Urothelium cell line (cell line): Measurements from ENCODE around the gene ARIH1.

Source experiments
- DNase-seq: peaks from one replicate; pipeline ENCODE4 v3.0.0; 2011; ENCODE audit warnings: low spot score, mixed read lengths
- FAIRE-seq: peaks from 2 replicates; lab custom pipeline; 2011; peaks lifted over from hg19 to GRCh38; lab: Jason Lieb, UNC

Gene ARIH1

DNA sequence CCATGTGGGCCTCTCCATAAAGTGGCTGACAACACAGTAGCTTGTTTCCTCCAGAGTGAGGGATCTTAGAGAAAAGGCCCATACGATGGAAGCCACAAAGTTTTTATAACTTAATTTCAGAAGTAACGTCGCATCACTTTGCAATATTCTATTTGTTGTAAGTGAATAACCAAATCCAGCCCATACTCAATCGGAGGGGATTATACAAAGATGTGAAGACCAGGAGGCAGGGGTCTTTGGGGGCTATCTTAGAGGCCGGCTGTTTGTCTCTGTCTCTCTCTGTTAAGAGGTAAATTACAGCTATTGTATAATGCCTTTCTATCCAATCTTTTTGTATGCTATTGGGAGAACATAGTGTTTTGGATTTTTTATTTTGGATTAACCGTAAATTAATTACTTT lies 9.1 kb downstream of the ARIH1 start:
- FAIRE-seq (no peak), DNase-seq (no peak)

DNA sequence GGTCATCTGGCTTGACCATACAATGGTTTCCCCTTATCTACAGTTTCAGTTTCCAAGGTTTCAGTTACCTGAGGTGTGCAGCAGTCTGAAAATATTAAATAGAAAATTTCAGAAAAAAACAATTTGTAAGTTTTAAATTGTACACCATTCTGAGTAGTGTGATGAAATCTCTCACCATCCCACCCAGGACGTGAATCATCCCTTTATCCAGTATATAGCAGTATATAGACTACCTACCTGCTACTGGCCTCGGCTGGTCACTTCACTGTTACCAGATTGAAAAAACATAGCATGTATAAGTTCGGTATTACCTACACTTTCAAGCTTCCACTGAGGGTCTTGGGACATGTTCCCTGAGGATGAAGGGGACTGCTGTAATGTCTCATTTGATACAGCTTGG lies 12.0 kb downstream of the ARIH1 start:
- FAIRE-seq (no peak), DNase-seq (no peak)

DNA sequence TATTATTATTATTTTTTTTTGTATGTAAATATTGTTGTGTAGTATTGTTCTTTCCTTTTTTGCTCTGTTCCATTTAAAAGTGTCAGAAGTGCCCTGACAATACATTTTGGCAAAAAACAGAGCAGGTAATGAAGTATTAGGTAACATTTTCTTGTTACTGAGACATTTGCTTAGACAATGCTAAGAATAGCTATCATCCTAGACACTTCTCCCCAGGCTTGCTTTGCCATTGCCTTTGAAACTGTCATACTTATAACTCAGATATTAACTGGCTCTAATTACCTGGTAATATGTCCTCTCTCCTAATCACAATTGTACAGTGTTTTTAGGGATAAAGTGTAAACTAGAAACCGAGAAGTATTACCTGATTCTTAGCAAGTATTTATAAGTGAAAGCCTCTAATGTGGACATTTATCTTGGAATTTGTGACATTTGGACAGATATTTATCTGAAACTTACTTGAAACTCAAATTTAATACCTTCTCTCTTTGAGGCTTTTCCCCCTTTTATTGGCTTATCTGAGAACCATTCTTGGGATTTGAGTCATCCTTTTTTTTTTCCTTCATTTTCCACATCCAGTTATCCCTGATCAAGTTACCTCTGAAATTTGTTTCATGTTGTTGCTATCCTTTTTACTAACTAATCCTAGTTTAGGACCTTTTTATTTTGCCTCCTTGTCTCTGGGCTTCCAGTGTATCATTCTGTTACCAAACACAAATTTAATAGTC lies 13.1 kb downstream of the ARIH1 start:
- DNase-seq (no peak), FAIRE-seq (no peak)

DNA sequence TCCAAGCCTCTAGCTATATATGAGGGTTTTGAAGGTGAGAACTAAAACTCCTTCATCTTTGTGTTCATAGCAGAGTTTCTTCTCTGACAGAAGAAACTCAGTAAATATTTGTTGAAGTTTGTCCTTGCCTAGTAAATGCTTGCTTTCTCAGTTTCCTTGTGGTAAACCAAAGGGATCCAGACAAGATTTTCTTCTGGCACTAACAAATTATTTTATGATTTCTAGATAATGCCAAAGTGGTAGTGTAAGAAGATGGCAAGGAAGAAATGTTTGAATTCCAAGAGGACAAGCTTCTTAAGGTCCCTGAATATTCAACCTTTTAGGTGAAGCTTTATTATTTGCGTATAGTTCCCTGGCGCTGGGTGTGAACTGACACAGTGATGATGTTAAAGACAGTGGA lies 14.4 kb downstream of the ARIH1 start:
- FAIRE-seq (no peak), DNase-seq (no peak)

DNA sequence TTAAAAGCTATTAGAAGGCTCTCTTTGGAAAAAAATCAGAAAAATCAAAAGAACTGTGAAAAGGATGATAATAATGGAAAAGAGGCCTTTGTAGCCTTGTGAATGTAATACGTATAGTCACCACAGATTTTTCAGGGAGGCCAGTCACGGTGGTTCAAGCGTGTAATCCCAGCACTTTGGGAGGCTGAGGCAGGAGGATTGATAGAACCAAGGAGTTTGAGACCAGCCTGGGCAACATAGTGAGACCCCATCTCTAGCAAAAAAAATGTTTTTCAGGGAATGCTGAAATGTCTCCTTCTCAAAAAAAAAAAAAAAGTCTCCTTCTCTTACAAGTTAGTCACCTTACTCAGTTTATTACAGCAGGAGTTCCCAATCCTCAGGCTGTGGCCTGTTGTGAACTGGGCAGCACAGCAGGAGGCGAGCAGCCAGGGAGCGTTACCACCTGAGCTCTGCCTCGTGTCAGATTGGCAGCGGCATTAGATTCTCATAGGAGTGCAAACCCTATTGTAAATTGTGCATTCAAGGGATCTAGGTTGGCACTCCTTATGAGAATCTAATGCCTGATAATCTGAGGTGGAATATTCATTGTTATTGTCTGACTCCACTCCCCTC lies 15.9 kb downstream of the ARIH1 start:
- no peak for DNase-seq
- no peak for FAIRE-seq

DNA sequence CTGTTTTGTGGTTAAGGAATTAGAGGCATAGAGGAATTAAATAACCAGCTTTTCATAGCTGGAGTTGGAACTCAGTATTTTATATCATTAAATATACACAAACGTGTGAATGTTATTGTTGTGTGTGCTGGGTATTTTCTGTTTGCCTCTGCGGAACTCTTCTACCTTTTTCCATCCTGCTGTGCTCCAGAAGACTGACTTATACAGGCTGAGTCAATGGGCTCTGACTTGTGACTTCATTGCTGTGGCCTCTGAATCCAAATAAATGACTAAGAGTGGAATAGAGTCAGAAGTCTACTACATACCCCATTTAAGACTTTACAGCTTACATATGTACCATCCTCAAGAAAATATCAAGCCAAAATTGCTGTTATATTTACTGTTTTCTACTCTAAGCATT lies 17.6 kb downstream of the ARIH1 start:
- DNase-seq (no peak), FAIRE-seq (no peak)

- DNase-seq (no peak), FAIRE-seq (no peak)
These were observed 18.6 kb downstream of the ARIH1 start for GRCh38 chr15:72492733-72493132.

DNA sequence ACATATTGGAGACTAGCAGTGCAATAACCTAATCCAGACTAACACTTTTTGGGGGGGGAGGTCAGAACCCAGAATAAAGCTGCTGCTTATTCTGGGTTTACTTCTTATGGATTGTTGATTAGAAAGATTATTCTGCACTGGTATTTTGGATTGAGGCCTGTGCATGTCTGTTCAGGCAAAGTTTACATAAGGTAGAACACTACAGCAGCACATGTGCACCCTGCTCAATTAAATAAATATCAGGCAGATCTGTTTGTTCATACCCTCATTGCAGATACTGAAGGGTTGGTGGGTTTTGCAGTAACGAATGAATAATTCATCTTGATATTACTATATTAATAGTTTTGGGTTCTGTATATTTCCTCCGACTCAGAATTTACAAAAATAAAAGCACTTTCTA lies 19.1 kb downstream of the ARIH1 start:
- no peak for DNase-seq
- FAIRE-seq: no peak

- DNase-seq (no peak), FAIRE-seq (no peak)
These were observed 20.9 kb downstream of the ARIH1 start for GRCh38 chr15:72495007-72495406.

DNA sequence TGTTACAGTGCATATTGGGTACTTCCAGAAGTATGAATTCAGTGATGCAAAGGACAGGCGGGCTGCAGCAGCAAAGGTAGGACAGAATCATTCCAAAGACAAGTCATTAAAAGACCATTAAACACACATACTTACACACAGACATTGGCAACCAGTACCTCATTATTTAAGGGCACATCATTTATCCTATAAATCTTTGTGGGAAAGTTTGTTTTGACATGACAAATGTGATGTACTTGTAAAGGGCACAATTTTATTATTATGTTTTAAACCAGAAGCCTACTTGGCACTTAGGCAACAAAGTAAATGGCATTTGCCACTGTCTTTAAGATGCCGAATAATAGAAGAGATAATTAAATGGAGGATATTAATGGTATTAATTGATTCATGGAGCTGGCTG lies 22.7 kb downstream of the ARIH1 start:
- DNase-seq (no peak), FAIRE-seq (no peak)

DNA sequence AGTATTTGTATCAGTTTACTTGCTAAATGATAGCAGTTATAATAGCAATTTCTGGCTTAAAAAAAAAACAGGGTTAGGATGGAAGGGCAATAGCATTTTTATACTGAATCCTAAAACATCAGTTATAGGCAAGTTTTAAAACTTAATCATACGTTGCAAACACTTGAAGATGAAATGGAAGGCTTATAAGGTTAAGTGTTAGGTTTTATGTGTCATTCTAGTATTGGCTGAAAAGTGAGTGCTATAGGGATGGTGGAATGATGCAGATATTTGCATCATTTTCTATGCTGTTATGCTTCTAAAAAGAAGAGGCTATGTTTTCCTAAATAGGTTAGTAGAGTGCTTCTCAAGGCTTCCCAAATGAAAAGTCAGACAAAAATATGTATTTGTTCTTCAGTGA lies 23.3 kb downstream of the ARIH1 start:
- no peak for FAIRE-seq
- DNase-seq: no peak

- DNase-seq (no peak), FAIRE-seq (no peak)
These were observed 28.2 kb downstream of the ARIH1 start for GRCh38 chr15:72502220-72502809.

GRCh38 chr15:72503147-72503546 lies 29.0 kb downstream of the ARIH1 start:
- no peak for FAIRE-seq
- no peak for DNase-seq

DNA sequence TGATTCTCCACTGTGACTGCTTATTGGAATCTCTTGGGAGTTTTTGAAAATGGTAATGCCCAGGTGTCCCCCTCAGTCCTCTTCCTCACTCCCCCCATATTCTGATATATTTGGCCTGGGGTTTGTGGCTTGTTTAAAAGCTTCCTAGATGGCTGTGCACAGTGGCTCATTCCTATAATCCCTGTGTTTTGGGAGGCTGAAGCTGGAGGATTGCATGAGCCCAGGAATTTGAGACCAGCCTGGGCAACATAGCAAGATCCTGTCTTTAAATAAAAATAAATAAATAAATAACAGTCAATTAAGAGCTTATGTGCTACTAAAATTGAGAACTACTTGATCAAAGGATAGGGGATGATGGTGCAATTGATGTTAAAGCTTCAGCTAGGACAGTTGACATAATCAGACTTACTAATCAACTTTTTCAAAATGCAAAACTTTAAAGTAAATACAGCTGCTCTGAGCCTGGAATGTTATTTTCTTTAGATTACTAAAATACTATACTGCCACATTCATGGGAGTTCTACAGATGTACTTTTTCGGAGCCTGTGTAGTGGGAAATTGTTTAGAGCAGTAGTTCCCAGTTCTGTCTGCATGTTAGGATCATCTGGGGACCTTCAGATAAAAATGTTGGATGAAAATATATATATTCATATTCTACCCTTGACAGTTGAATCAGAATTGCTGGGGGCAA lies 33.4 kb downstream of the ARIH1 start:
- DNase-seq: no peak
- no peak for FAIRE-seq

GRCh38 chr15:72509484-72509883 lies 35.4 kb downstream of the ARIH1 start:
- DNase-seq: no peak
- no peak for FAIRE-seq

DNA sequence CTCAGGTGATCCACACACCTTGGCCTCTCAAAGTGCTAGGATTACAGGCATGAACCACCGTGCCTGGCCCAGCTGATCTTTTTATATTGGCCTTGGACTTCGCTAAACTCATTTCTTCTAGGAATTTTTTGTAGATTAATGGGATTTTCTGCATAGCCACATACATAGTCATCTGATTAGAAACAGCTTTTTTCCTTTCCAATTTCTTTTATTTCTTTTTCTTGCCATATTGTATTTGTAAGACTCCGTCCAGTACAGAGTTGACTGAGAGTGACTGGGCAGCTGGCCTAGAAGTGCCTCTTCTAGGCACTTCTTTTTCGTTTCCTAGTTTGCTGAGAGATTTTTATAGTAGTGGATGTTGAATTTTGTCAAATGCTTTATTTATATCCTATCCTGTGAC lies 37.4 kb downstream of the ARIH1 start:
- DNase-seq: no peak
- FAIRE-seq: no peak

DNA sequence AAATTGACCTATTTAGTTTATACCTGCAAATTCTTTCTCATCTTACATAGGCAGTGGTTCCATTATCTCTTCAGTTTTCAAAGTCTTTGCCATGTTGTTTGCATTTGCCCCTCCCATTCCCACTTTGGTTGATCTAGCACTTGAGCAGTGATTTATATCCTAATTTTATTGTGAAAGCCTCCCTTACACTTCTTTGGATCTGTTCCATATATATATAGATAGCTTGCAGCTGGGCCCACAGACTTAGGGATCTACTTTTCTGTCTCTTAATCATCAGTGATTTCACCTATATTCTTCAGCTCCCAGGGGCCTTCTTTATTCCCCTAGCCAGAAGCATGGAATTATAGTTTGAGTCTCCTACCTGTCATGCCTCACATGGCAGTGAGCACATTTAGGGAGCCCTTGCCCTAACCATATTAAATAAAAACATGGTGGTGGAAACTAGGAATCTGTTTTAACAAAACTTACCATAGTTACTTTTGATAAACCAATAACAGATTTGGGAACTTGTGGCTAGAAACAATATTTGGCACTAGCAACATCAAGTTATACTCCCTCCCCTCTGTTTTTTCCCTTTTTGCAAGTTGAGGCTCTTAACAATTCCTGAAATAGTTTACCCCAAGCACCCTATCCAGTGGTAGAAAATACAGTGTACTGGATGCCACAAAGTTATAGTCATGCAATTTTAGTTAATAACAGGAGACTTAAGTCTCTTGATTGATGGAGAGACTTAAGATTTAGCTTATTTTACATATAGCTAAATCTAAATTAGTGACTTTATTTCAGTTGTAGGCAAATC lies 41.7 kb downstream of the ARIH1 start:
- DNase-seq (no peak), FAIRE-seq (no peak)

DNA sequence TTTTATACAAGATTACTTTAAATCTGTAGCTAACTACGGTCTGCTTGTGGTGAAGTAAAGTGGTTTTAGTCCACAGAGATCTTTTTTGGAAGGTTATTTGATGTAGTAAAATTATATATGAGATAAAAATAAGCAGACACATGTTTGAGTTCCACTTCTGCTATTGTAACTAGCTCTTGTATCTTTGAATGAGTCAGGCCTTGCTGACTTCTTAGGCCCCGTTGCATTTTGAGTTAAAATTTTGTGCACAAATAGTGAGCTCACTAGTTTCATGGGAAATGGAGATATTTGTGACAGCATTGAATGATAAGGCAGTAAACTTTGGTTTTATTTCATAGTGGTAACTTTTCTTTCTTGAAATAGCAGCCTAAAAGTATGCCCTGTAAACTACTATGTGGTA lies 42.6 kb downstream of the ARIH1 start:
- DNase-seq (no peak), FAIRE-seq (no peak)

GRCh38 chr15:72521682-72522081 lies 47.6 kb downstream of the ARIH1 start:
- FAIRE-seq (no peak), DNase-seq (peak; percentile 4)

- FAIRE-seq: no peak
- DNase-seq: no peak
These were observed 59.0 kb downstream of the ARIH1 start for GRCh38 chr15:72532991-72533601.

- no peak for DNase-seq
- FAIRE-seq: no peak
These were observed 60.4 kb downstream of the ARIH1 start for GRCh38 chr15:72534523-72534922.
